Caki2 (cell line): ENCODE measurements around the gene MBTPS1. TPM values are rescaled to one million over a fixed set of nuclear protein-coding genes. Genes with fewer than 3 reads are reported as not detected.
A peak's percentile ranks its signal among the peaks of the same experiment; 100 is the strongest.

Experiments
- DNase-seq: peaks from one replicate; pipeline ENCODE4 v3.0.0-alpha.2; 2015; ENCODE audit warnings: low read depth
- in situ Hi-C: cut with HindIII; loops from 2 replicates; pipeline ENCODE4 v1.10.0; 2016; ENCODE audit warnings: low sequenced_read_pairs, low pct_unique_long_range_greater_than_20kb, mixed read lengths
- total RNA-seq: library from RNA; depleted of rRNA; stranded (reverse); fragments of >200 nt; shearing (Covaris generic); gene quantifications from 2 replicates; pipeline ENCODE4 v1.2.3, GENCODE V29; 2014; ENCODE audit warnings: low replicate concordance

Gene MBTPS1
- total RNA-seq, 1 experiment from 2014 or later: 103 TPM

- in situ Hi-C loops: no loop called here
- no peak for DNase-seq
Measured at GRCh38 chr16:84085773-84086172, 31.0 kb downstream of the MBTPS1 start.

- in situ Hi-C loops: no loop called here
Measured at GRCh38 chr16:84085271-84085667, 31.5 kb downstream of the MBTPS1 start.

GRCh38 chr16:84084570-84085270 is 32.0 kb downstream of the MBTPS1 start:
- DNase-seq: peak; percentile 47
- in situ Hi-C loops: no loop called here

More at GRCh38 chr16:84085271-84085667, 31.5 kb downstream of the MBTPS1 start:
- DNase-seq: no peak

- in situ Hi-C loops: no loop called here
- no peak for DNase-seq
Measured at GRCh38 chr16:84082835-84083569, 33.7 kb downstream of the MBTPS1 start.

GRCh38 chr16:84082110-84082509 is 34.6 kb downstream of the MBTPS1 start:
- in situ Hi-C loops: no loop called here
- DNase-seq: no peak

GRCh38 chr16:84081446-84081989 is 35.2 kb downstream of the MBTPS1 start:
- in situ Hi-C loops: no loop called here
- no peak for DNase-seq

GRCh38 chr16:84080813-84081212 is 35.9 kb downstream of the MBTPS1 start:
- in situ Hi-C loops: no loop called here
- DNase-seq: no peak

- no peak for DNase-seq
- in situ Hi-C loops: no loop called here
Measured at GRCh38 chr16:84080378-84080777, 36.4 kb downstream of the MBTPS1 start.

- DNase-seq: no peak
- in situ Hi-C loops: no loop called here
Measured at GRCh38 chr16:84079664-84080063, 37.1 kb downstream of the MBTPS1 start.

- DNase-seq: no peak
- in situ Hi-C loops: no loop called here
Measured at GRCh38 chr16:84075376-84075775, 41.4 kb downstream of the MBTPS1 start.

- in situ Hi-C loops: no loop called here
- no peak for DNase-seq
Measured at GRCh38 chr16:84074721-84075120, 42.0 kb downstream of the MBTPS1 start.

GRCh38 chr16:84072014-84072413 is 44.7 kb downstream of the MBTPS1 start:
- in situ Hi-C loops: no loop called here
- DNase-seq: no peak

- DNase-seq: no peak
- in situ Hi-C loops: no loop called here
Measured at GRCh38 chr16:84071121-84071520, 45.6 kb downstream of the MBTPS1 start.

GRCh38 chr16:84069540-84069939 is 47.2 kb downstream of the MBTPS1 start:
- DNase-seq: no peak
- in situ Hi-C loops: no loop called here

- in situ Hi-C loops: no loop called here
- no peak for DNase-seq
Measured at GRCh38 chr16:84068783-84069462, 47.8 kb downstream of the MBTPS1 start.

- in situ Hi-C loops: no loop called here
- DNase-seq: no peak
Measured at GRCh38 chr16:84068041-84068440, 48.7 kb downstream of the MBTPS1 start.

- DNase-seq: no peak
- in situ Hi-C loops: no loop called here
Measured at GRCh38 chr16:84067640-84068039, 49.1 kb downstream of the MBTPS1 start.

GRCh38 chr16:84065536-84066132 is 51.1 kb downstream of the MBTPS1 start:
- in situ Hi-C loops: no loop called here
- DNase-seq: peak; percentile 41

- in situ Hi-C loops: no loop called here
Measured at GRCh38 chr16:84063980-84064379, 52.8 kb downstream of the MBTPS1 start.

More at GRCh38 chr16:84063980-84064379, 52.8 kb downstream of the MBTPS1 start:
- no peak for DNase-seq
